Endothelial cell (in vitro differentiated cells): ENCODE measurements around the gene ADAM12. TPM values are rescaled to one million over a fixed set of nuclear protein-coding genes. Genes with fewer than 3 reads are reported as not detected.

Source experiments
- DNase-seq: peaks from one replicate; pipeline ENCODE4 v3.0.0; 2021; ENCODE audit warnings: low spot score
- H3K27ac Mint-ChIP-seq: one replicate; pipeline ENCODE4 v1.8.0; 2021; ENCODE audit warnings: mixed read lengths, inconsistent platforms; ENCODE audit not compliant: unreplicated experiment
- H3K27me3 Mint-ChIP-seq: one replicate; pipeline ENCODE4 v1.8.0; 2021; ENCODE audit warnings: mild to moderate bottlenecking, moderate library complexity, mixed read lengths, inconsistent platforms; ENCODE audit not compliant: unreplicated experiment
- H3K36me3 Mint-ChIP-seq: one replicate; pipeline ENCODE4 v1.8.0; 2021; ENCODE audit warnings: mild to moderate bottlenecking, low read depth, mixed read lengths, inconsistent platforms; ENCODE audit not compliant: unreplicated experiment
- H3K4me1 Mint-ChIP-seq: one replicate; pipeline ENCODE4 v1.8.0; 2021; ENCODE audit warnings: mild to moderate bottlenecking, mixed read lengths, inconsistent platforms; ENCODE audit not compliant: unreplicated experiment
- H3K4me3 Mint-ChIP-seq: one replicate; pipeline ENCODE4 v1.8.0; 2021; ENCODE audit warnings: mild to moderate bottlenecking, mixed read lengths, inconsistent platforms; ENCODE audit not compliant: unreplicated experiment
- H3K9me3 Mint-ChIP-seq: one replicate; pipeline ENCODE4 v1.8.0; 2021; ENCODE audit warnings: mixed read lengths, inconsistent platforms; ENCODE audit not compliant: unreplicated experiment
- CTCF ChIP-seq: fragments of 200-600 bp; sonication (generic); IDR thresholded peaks from one replicate; pipeline ENCODE4 v1.5.0; 2021; ENCODE audit warnings: antibody characterized with exemption; ENCODE audit not compliant: unreplicated experiment
- total RNA-seq: library from RNA; stranded (reverse); fragmentation: NEBNext Ultra II Directional; extraction: Animal tissue kit (Norgen Biotek cat#: 25700); gene quantifications from one replicate; pipeline ENCODE4 v1.2.1, GENCODE V29; 2021; ENCODE audit not compliant: unreplicated experiment

Gene ADAM12
- total RNA-seq, 1 donor from 2014 or later: 9.0 TPM

DNA sequence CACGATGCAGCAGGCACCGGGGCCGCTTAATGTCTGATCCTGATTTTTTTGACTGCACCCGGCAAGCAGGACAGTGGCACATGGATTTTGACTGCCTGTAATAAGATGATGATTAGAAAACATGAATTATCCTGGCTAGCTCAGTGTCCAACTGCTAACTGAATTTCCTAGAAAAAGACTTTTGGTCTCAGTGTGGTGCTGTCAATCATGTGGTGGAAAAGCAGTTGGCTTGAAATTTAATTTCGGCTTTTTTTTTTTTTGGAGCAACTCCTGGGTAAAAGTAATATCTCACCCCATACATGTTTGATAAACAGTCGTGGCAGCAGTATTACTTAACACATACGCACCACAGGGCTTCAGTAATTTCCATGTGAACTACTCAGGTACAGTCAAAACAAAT lies 264.2 kb downstream of the ADAM12 start:
- Mint-ChIP-seq H3K4me3 (no peak overlapping the region), H3K27me3 (peaks cover 2% of the 10 kb centered on the region), H3K27ac (no peak overlapping the region), H3K4me1 (no peaks in the 10 kb centered on the region), H3K36me3 (peaks cover 6% of the 10 kb centered on the region), H3K9me3 (no peaks in the 10 kb centered on the region)
- no peak for TF ChIP-seq CTCF
- no peak for DNase-seq

- Mint-ChIP-seq H3K4me3 (no peak overlapping the region), H3K27me3 (peaks cover 1% of the 10 kb centered on the region), H3K4me1 (no peaks in the 10 kb centered on the region), H3K36me3 (peaks cover 2% of the 10 kb centered on the region), H3K27ac (no peak overlapping the region), H3K9me3 (no peaks in the 10 kb centered on the region)
- no peak for TF ChIP-seq CTCF
- DNase-seq: no peak
Measured at GRCh38 chr10:126123466-126123865, 264.8 kb downstream of the ADAM12 start.

DNA sequence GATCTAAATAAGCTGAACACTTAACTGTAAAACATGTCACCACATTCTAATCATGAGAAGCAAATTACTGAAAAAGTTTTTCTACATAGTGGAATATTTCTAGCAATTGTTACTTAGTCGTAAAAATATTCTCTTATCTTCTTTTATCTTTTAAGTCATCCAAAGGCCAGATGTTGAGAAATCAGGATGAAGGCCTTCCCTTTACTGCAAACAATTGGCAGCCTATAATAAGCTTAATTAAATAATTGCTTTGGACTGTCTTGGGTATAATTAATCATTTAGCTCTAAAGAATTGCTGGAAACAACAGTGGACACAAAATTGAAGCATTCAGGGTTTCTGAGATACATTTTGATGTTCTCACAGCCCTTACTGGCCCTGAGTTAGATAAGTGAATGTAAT lies 265.4 kb downstream of the ADAM12 start:
- TF ChIP-seq CTCF: no peak
- no peaks in the 10 kb centered on the region for H3K4me1 Mint-ChIP-seq
- no peak for DNase-seq
- no peak overlapping the region for H3K27ac Mint-ChIP-seq
- no peaks in the 10 kb centered on the region for H3K9me3 Mint-ChIP-seq
- no peaks in the 10 kb centered on the region for H3K27me3 Mint-ChIP-seq
- H3K36me3 Mint-ChIP-seq: no peaks in the 10 kb centered on the region
- H3K4me3 Mint-ChIP-seq: no peak overlapping the region

- Mint-ChIP-seq H3K4me1 (peaks cover 10% of the 10 kb centered on the region), H3K4me3 (no peak overlapping the region), H3K27ac (no peak overlapping the region), H3K36me3 (no peaks in the 10 kb centered on the region), H3K9me3 (no peaks in the 10 kb centered on the region), H3K27me3 (no peaks in the 10 kb centered on the region)
- TF ChIP-seq CTCF: no peak
- no peak for DNase-seq
Measured at GRCh38 chr10:126119599-126119998, 268.7 kb downstream of the ADAM12 start.

- no peak for TF ChIP-seq CTCF
- H3K4me3 Mint-ChIP-seq: no peak overlapping the region
Measured at GRCh38 chr10:126118476-126118875, 269.8 kb downstream of the ADAM12 start.

More at GRCh38 chr10:126118476-126118875, 269.8 kb downstream of the ADAM12 start:
- H3K36me3 Mint-ChIP-seq: no peaks in the 10 kb centered on the region
- no peak for DNase-seq
- H3K9me3 Mint-ChIP-seq: no peaks in the 10 kb centered on the region
- H3K27ac Mint-ChIP-seq: no peak overlapping the region
- peaks cover 12% of the 10 kb centered on the region for H3K4me1 Mint-ChIP-seq
- no peaks in the 10 kb centered on the region for H3K27me3 Mint-ChIP-seq
